GM10266 (cell line): Measurements from ENCODE around the gene FKBP6.

Experiments
- DNase-seq: peaks from one replicate; pipeline ENCODE4 v3.0.0; 2012; ENCODE audit errors: extremely low spot score
- TF ChIP-seq, protein P1 (sequence below): IDR thresholded peaks from 2 replicates; pipeline ENCODE4 v1.5.1; 2012; ENCODE audit warnings: mild to moderate bottlenecking, low read depth; ENCODE audit not compliant: control insufficient read depth, insufficient read depth; ENCODE audit errors: missing control alignments

FKBP6 gene

DNA sequence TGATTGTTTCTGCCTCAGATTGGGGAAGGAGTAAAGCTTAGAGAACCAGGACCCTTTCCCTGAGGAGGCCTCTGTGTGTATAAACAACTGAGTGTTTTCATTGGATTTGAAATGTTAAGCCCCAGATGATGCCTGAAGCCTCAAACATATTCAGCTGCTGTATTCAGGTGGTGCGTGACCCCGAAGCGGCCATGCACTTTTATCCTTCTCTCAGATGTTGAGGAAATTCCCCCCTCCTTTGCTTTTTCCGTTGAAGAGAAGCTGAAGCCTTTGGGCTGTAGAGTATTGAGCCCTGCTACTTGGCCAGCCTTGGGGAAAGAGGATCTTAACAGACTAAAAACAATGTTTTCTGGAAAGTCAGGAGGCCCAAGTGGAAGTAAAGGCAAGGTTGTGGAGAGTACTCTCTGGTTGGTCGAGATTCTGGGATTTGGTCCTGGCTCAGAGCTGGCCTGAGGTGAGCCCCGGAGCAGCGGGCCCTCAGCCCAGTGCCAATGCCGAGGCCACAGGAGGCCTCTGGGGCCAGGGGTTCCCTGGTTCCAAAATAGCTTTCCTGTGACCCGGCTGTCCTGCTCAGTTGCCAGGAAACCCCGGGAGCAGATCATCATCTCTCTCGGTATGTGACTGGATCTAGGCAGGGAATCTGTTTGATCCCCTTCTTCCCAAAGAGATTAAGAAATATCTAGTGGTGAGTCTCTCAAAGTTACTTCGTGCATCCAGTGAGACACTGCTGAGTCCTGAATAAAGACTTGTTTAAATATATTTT, 22.5 kb downstream of the FKBP6 start:
- TF ChIP-seq, protein P1, sequence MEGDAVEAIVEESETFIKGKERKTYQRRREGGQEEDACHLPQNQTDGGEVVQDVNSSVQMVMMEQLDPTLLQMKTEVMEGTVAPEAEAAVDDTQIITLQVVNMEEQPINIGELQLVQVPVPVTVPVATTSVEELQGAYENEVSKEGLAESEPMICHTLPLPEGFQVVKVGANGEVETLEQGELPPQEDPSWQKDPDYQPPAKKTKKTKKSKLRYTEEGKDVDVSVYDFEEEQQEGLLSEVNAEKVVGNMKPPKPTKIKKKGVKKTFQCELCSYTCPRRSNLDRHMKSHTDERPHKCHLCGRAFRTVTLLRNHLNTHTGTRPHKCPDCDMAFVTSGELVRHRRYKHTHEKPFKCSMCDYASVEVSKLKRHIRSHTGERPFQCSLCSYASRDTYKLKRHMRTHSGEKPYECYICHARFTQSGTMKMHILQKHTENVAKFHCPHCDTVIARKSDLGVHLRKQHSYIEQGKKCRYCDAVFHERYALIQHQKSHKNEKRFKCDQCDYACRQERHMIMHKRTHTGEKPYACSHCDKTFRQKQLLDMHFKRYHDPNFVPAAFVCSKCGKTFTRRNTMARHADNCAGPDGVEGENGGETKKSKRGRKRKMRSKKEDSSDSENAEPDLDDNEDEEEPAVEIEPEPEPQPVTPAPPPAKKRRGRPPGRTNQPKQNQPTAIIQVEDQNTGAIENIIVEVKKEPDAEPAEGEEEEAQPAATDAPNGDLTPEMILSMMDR, result no peak
- no peak for DNase-seq

DNA sequence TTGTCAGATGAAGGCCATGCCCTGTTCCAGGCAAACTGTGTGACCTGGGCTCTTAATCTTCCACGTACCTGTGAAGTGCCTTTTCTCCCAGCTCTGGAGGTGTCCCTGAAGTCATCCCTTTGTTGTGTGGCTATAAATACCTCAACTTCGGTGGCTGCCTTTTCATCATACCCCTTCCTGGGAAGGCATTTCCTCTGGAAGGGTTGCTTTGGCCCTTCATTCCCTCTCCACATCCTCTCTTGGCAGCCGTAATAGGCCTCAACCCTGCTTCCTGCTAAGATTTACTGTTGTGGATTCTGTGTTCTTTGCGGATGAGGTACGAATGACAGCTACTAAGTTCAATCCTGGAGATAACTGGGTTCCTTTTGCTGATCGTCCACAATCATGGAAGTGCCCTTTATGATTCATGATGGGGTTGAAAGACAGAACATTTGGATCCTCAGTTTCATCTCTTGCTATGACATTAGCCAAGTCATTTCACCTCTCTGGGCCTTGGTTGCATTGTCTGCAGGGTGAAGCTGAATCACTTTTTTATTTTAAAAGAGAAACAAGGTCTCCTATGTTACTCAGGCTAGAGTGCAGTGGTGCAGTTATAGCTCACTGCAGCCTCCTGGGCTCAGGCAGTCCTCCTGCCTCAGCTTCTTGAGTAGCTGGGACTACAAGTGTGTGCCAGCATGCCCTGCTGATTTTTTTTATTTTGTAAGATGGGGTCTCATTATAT, 23.6 kb downstream of the FKBP6 start:
- TF ChIP-seq, protein P1, result no peak
- no peak for DNase-seq

DNA sequence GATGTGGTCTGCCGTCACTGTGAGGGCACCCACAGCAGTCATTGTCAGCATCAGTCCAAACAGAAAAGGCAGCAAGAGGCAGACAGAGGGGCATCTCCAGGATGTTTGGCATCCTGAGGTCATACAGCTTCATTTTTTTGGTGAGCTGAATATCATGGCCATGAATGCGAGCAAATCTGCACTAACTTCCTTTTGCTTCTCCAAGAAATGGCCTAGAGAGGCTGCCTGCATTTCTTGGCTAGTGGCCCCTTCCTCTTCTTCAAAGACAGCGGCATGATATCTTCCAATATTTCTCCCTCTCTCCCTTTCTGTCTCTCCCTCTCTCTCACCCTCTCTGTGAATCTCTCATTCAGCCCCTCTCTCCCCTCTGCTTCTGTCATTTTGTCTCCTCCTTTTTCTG, 24.8 kb downstream of the FKBP6 start:
- DNase-seq, result no peak
- TF ChIP-seq, protein P1, result no peak

DNA sequence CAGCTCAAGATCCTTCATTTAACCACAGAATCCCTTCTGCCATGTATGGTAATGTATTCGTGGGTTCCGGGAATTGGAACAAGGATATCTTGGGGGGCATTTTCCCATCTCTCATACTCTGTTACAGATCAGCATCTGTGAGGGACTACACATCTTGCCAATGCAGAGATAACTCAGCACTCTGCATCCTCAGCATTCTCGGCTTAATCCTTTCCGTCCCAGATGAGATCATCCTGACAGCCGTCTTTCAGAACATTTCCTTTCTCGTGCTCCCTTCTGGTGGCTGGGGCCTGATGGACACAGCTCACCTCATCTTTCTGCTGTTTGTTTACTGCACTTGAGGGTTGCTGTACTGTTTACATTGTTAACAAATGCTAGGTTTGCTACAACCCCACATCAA, 25.3 kb downstream of the FKBP6 start:
- TF ChIP-seq, protein P1, result no peak
- no peak for DNase-seq

DNA sequence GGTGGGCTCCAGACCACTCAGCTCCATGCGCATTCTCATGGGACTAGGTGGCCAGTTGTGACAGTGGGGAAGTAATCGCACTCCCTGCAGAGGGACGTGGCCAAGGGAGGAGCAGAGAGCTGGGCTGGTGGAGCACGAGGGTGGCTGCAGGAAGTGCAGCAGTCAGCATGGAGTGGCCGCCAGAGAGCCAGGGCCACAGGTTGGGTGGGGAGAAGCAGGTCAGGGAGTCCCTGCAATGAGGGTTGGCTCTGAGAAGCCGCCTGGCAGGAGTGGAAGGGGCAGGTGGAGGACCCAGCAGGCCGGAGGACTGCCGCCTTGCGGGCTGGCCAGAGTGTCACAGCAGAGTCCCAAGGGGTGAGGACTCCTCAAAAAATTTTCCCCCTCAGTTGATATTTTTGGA, 26.2 kb downstream of the FKBP6 start:
- TF ChIP-seq, protein P1, result no peak
- DNase-seq, result no peak

DNA sequence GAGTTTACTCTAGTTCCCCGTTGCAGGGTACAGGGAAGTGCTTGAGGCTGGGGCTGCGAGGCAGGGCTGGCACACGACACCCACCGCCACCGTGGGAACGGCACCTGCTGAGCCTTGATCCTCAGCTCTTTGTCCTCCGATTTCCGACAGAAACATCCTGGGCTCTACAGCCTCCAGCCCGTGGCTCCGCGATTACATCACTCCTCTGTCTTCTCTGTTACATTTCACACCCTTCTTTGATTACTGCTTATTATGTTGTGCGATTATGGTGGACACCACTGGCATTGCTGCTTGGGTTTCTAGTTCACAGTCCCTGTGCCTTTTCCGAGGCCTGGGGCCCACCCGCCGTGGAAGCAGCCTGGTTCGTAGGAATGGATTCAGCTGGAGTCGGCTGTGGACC, 26.9 kb downstream of the FKBP6 start:
- no peak for DNase-seq
- TF ChIP-seq, protein P1, result no peak

DNA sequence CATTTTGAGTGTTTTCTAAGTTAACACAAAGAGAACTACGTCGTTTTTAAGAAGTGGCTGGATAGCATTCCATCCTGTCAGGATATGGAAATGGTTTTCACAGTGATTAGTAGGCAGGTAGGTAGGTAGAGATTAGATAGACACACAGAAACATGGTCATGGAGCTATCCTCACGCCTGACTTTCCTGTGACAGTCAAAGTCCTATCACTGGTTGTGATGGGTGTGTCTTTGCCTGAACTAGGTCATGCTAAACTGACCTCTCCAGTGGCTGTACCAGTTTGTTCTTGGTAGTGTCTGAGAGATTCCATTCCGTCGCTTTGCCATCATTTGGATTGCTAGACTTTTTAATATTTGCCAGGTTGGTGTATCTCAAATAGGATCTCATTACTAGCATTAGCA, 28.2 kb downstream of the FKBP6 start:
- no peak for DNase-seq
- TF ChIP-seq, protein P1, result no peak
